ENCODE results near the gene VPS13C.

VPS13C gene, protein sequence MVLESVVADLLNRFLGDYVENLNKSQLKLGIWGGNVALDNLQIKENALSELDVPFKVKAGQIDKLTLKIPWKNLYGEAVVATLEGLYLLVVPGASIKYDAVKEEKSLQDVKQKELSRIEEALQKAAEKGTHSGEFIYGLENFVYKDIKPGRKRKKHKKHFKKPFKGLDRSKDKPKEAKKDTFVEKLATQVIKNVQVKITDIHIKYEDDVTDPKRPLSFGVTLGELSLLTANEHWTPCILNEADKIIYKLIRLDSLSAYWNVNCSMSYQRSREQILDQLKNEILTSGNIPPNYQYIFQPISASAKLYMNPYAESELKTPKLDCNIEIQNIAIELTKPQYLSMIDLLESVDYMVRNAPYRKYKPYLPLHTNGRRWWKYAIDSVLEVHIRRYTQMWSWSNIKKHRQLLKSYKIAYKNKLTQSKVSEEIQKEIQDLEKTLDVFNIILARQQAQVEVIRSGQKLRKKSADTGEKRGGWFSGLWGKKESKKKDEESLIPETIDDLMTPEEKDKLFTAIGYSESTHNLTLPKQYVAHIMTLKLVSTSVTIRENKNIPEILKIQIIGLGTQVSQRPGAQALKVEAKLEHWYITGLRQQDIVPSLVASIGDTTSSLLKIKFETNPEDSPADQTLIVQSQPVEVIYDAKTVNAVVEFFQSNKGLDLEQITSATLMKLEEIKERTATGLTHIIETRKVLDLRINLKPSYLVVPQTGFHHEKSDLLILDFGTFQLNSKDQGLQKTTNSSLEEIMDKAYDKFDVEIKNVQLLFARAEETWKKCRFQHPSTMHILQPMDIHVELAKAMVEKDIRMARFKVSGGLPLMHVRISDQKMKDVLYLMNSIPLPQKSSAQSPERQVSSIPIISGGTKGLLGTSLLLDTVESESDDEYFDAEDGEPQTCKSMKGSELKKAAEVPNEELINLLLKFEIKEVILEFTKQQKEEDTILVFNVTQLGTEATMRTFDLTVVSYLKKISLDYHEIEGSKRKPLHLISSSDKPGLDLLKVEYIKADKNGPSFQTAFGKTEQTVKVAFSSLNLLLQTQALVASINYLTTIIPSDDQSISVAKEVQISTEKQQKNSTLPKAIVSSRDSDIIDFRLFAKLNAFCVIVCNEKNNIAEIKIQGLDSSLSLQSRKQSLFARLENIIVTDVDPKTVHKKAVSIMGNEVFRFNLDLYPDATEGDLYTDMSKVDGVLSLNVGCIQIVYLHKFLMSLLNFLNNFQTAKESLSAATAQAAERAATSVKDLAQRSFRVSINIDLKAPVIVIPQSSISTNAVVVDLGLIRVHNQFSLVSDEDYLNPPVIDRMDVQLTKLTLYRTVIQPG (N-terminal part only)

GRCh38 chr15:62060113-62060895 lies at the start of gene VPS13C:
Gene VPS13C, minus strand, starts transcription at chr15:62060447. Its CDS starts 73 bp downstream, at chr15:62060374.
- peak; percentile 89 to 90 for DNase-seq

GRCh38 chr15:62109437-62109836 lies 49.2 kb upstream of the VPS13C start:
- DNase-seq = no peak

- DNase-seq = no peak
Observed at GRCh38 chr15:62108411-62108810, 48.2 kb upstream of the VPS13C start.

- DNase-seq = no peak
Observed at GRCh38 chr15:62107571-62108121, 47.4 kb upstream of the VPS13C start.

GRCh38 chr15:62106096-62106495 lies 45.8 kb upstream of the VPS13C start:
- DNase-seq = no peak

DNA sequence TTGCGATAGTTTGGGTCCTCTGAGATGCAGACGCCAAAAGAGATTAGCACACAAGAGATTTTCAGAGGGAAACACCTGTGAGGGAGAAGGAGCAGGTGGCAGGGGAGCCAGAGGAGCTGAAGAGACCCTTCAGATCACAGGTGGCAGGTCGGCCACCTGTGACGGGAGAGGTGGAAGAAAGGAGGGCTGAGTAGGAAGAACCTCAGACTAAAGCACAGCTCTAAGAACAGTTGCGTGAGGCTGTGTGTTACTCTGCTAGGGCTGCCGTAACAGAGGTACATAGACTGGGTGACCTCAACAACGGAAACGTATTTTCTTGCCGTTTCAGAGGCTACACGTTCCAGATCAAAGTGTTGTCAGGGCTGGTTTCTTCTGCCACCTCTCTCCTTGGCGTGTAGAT lies 45.0 kb upstream of the VPS13C start:
- DNase-seq = no peak

- no peak for DNase-seq
Observed at GRCh38 chr15:62104846-62105245, 44.6 kb upstream of the VPS13C start.

- DNase-seq = no peak
Observed at GRCh38 chr15:62104401-62104800, 44.2 kb upstream of the VPS13C start.

DNA sequence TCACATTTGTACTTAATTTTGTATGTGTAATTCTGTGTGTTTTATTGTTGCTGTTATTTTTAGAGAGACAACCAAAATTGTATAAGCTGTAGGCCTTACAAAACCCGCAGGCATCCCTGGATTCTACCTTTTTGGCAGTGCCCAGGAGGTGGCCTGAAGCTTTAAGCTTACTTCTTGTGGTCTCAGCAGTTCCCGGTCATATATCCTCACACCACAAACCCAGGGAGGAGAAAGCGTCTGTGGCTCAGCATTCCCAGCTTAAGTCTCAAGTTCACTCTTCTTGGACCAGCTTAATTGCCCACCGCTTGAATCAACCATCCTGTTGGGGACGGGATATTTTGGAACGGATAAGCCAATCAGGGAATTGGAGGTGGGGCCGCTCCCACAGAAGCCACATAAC lies 43.2 kb upstream of the VPS13C start:
- no peak for DNase-seq

- DNase-seq = no peak
Observed at GRCh38 chr15:62099094-62099601, 38.9 kb upstream of the VPS13C start.

GRCh38 chr15:62094388-62094787 lies 34.1 kb upstream of the VPS13C start:
- DNase-seq = no peak

GRCh38 chr15:62093809-62094208 lies 33.6 kb upstream of the VPS13C start:
- DNase-seq = no peak

DNA sequence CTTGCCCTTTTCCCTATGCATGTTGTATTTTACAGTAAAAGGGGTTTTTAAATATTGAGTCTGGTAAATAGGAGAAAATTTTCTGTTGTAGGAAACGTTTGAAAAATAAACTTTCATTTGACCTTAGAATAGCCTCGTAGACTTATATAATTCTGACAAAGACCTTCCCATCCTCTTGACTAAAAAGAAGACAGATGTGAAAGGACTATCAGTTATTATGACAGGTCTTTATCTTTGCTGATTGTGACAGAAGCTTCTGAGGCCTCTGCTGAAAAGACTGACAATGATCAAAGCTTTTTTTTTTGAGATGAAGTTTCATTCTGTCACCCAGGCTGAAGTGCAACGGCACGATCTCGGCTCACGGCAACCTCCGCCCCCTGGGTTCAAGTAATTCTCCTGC lies 30.7 kb upstream of the VPS13C start:
- DNase-seq = no peak

DNA sequence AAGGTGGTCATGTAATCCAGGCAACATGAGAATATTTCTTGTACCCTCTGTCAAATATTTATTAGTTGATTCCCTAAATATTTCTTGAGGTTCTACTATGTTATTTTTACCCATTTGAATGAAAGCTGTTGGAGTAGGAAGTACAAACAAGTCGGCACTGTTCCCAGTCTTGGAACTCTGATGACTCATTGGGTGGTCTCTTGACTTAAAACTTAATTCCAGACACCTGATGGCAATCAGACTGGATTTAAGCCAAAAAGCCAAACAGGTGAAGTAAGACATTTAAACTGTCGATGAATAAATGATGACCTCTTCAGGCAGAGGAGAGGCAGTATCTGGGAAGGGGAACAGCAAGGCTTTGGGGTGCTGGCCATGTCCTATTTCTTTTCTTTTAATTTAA lies 29.4 kb upstream of the VPS13C start:
- no peak for DNase-seq

GRCh38 chr15:62088353-62088693 lies 28.1 kb upstream of the VPS13C start:
- DNase-seq = no peak

GRCh38 chr15:62087671-62088352 lies 27.6 kb upstream of the VPS13C start:
- no peak for DNase-seq

DNA sequence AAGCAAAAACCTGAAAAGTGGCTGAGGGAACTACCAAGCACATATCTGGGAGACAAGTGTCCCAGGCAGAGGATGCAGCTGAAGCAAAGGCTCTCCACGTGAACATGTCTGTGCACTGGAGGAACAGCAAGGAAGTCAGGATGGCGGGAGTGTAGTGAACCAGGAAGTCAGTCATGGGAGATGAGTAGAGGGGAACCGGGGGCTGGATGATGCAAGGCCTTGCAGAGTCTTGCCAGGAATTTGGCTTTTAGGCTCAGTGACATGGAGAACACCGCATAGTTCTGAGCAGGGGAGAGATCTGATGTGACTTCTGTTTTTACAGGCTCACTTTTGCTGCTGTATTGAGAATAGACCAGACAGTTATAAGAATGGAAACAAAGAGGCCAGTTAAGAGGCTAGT lies 25.5 kb upstream of the VPS13C start:
- no peak for DNase-seq

- DNase-seq = no peak
Observed at GRCh38 chr15:62083194-62084154, 23.2 kb upstream of the VPS13C start.

- DNase-seq = no peak
Observed at GRCh38 chr15:62079594-62079993, 19.3 kb upstream of the VPS13C start.

All from stimulated activated CD4-positive, alpha-beta T cell treated with anti-CD3 and anti-CD28 coated beads, Interleukin-2, amount 100 ng/mL, for 24 hours (primary cell).